ENCODE measurements around the gene CXorf49.
A peak's percentile ranks its signal among the peaks of the same experiment; 100 is the strongest.

Gene CXorf49

DNA sequence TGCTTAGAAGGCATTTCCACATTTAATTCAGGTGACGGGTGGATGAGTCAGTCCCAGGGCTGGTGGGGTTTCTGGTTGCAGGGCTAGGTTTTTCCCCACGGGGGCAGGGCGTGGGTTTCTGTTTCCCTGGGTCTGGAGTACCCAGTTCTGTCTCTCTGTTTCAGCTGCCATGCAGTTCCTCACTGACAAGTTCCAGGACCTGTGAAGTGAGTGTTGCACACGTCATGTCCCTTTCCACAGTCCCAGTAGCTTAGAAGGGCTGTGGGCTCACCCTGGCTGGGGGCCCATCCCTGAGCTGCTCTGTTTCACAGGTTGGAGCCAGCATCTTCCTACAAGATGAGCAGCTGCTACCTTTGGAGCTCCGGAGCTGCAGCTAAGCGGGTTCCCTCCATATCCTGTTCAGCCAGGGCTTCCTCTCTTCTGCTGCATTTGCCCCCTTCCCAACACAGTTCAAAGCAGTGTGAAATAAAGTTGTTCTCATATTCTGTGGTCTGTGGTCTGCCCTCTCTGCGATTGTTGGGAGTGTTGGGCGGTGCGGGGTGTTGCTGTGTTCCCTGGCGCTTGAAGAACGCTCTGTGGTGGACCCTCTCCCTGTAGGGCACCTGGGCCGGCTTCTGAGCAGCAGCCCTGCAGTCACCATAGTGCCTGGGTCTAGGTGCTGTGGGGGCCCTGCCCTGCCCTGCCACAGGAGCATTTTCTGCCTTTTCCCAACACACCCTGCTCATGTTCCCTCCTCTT lies 46.9 kb downstream of the CXorf49 start:
- DNase-seq = no peak

DNA sequence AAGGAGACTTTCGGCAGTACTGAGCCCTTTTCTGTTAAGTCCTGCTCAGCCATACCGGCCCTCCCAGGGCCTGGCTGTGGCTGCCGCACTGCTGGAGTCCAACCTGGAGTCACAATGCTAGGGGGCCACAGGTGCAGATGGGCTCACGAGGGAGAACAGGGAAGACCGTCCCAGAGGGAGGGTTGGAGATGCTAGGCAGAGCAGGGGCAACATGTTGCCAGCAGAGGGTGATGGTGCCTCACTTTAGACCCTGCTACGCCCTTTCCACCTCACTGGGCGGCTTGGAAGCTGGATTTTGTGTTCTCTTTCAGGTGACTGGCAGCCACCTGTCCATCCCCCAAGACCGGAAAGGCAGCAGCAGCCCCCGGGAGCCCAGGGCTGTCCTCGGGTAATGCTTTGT lies 48.1 kb downstream of the CXorf49 start:
- peak; percentile 34 for DNase-seq

DNA sequence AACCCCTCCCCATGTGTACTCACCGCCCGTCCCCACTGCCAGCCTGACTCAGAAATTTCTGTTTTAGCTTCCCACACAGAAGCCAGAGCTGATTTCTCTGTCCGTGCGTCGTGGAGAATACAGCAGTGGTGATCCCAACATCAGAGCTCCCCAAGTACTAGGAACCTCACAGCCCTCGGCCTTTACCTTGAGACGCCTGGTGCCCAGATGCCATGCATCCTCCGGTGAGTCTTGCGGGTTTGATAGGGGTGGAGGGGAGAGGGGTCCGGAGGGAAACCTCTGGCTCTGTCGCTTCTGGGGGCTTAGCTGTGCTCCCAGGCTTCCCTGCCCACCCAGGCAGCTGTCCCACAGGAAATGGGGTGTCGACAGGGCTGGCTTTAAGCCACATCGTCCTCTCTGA lies 48.6 kb downstream of the CXorf49 start:
- no peak for DNase-seq

DNA sequence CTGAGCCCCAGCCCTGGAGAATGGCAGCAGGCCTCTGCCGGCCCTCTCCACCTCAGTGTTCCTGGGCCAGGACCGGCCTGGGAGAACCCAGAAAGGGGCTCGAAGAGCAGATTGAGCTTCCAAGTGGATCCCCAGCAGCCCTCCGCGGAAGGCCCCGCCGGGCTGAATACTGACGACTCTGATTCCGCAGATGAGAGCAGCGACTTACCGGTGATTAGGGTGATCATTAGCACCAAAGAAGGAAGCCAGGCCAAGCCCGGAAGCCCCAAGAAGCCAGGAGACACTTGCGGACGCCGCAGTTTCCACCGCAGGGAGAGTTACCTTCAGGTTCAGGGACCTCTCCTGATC lies 49.9 kb downstream of the CXorf49 start:
- no peak for DNase-seq

GRCh38 chrX:71667328-71668247 lies 50.5 kb downstream of the CXorf49 start, which contains the start of gene LOC101059915:
LOC101059915 (plus strand) TSS chrX:71667546.
- no peak for DNase-seq

DNA sequence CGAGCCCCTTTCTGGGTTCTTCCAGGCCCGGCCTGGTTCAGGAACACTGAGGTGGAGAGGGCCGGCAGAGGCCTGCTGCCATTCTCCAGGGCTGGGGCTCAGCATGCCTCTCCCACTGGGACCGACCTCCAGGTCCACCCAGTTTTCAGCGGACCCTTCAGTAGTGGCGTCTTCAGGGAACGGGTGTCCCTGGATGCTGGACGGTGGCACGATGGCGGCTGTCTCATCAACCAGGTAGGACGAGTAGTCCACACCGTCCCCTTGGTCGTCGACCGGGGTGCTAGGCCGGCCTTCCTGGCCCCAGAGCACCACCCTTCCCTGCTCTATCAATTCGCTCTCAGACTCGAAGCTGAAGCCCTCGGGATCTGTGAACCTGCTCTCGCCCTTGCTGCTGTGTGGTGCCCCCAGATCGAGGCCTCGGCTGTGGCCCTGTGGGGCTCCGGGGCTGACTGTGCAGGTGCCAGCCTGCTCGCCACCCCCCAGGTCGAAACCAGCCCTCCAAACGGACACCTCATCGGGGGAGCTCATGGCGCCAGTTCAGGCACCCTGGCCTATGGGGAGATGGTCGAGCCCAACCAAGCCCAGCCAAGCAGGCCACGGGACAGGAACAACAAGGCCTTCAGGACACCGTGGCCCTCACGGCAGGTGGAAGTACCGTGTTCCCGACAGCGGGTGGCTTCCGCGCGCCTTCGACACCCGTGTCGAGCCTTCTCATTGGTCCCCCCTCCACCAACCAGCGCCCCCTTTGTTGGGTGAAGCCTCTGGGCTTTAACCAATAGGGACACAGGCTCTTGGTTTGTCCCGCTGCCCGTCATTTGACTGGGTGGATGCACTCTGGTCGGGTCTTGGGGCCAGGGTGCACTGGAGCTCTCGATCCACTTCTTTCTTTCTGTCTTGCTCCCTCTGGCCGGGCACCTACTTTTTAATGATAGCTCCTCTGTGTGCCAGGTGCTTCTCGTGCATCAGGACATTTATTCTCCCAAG lies 51.6 kb downstream of the CXorf49 start:
- DNase-seq = no peak

- DNase-seq = no peak
These were observed 52.3 kb downstream of the CXorf49 start for GRCh38 chrX:71665747-71666146.

GRCh38 chrX:71664889-71665491 lies 53.1 kb downstream of the CXorf49 start:
- no peak for DNase-seq

Data from CD4-positive, alpha-beta T cell treated with Interleukin-17A for 1 hour (primary cell).